ENCODE results near the gene PIP5K1B.
"Not testable (repeated sequence)": the region's sequence is repeated elsewhere in the genome, so short reads cannot be mapped to it uniquely, and the experiment has no call there.

PIP5K1B gene

GRCh38 chr9:68986949-68987348, 281.9 kb downstream of the PIP5K1B start:
- DNase-seq (ENCODE audit: low read depth in 3 of 3): not testable (repeated sequence)

DNA sequence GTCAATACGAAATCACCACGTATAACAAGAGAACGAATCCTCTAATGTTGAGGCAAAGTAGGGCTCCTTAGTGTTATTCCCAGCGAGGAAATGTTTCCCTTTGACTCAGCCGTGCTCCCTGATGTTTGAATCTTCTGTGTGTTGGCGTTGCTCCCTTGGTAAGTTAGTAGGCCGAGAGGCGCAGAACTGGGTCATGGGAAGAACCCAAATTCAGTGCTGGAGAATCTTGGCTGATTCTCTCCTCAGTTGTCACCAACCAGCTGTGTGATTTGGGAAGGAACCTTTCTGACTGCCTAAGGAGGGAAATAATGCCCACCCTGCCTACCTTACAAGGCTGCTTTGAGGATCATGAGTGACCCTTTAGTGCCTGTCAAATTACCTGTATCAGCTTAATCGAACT, 286.4 kb downstream of the PIP5K1B start:
- no peak for DNase-seq (ENCODE audit: low read depth in 3 of 3)

GRCh38 chr9:68995776-68996175, 290.7 kb downstream of the PIP5K1B start:
- DNase-seq (ENCODE audit: low read depth in 3 of 3): no peak

- no peak for DNase-seq (ENCODE audit: low read depth in 3 of 3)
Observed at GRCh38 chr9:68996462-68996861, 291.4 kb downstream of the PIP5K1B start.

DNA sequence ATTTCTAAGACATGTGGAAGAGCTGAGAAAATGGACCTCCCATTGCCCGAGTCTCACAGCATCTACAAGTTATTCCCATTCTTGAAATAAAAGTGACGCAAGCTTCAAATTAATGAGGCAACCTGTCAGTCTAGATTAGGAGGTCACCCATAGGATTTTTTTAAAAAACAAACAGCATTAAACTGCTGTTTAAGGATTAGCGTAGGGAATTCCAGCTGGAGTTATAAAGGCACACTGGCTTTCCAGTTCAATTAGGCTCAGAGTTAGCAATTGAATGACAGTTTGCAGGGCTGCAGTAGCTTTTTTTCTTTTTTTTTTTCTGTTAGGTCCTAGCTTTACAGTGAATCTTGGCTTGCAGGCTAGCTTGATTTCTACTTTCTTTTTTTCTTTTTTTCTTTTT, 292.6 kb downstream of the PIP5K1B start:
- DNase-seq (ENCODE audit: low read depth in 3 of 3): no peak

GRCh38 chr9:68998385-68998784, 293.3 kb downstream of the PIP5K1B start:
- no peak for DNase-seq (ENCODE audit: low read depth in 3 of 3)

- no peak for DNase-seq (ENCODE audit: low read depth in 3 of 3)
Observed at GRCh38 chr9:68998812-68999211, 293.8 kb downstream of the PIP5K1B start.

GRCh38 chr9:68999393-69000105, 294.5 kb downstream of the PIP5K1B start:
- peak; percentile 36 to 51 (median 42) for DNase-seq (ENCODE audit: low read depth in 3 of 3)

DNA sequence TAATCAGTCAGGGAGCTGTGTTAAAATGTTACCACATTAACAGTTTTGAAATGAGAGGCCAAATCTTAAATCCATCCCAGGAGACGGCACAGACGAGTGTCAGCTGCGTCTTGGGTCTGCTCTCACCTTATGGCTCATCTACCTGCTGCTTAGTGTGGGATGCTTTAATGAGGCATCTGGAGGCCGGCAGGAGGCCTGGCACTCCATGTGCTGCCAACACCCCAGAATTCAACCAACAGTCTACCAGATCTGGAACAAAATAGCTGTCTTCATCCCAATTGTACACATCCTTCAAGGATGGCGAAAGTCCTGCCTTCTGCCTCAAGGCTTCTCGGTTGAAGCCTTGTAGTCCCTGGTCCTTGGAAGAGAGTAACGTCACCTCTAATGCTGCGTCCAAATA, 296.9 kb downstream of the PIP5K1B start:
- no peak for DNase-seq (ENCODE audit: low read depth in 3 of 3)

DNA sequence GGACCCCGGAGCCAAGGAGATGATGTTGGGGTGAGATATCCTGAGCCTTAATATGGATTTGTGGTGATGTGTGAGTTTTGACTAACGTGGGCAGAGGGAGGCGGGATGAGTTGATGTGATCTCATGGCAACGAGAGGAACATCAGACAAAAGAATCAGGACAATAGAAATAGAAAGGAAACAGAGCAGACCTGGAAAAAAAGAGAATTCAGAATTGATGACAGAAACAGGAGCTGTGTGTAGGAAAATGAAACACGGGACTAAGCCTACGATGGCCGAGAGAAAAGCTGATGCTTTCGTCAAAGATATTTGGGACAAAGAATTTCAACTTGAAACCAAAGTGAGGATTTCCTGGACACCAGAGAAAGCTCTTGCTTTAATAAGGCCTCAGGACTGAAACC, 298.0 kb downstream of the PIP5K1B start:
- no peak for DNase-seq (ENCODE audit: low read depth in 3 of 3)

- no peak for DNase-seq (ENCODE audit: low read depth in 3 of 3)
Observed at GRCh38 chr9:69004836-69005235, 299.8 kb downstream of the PIP5K1B start.

DNA sequence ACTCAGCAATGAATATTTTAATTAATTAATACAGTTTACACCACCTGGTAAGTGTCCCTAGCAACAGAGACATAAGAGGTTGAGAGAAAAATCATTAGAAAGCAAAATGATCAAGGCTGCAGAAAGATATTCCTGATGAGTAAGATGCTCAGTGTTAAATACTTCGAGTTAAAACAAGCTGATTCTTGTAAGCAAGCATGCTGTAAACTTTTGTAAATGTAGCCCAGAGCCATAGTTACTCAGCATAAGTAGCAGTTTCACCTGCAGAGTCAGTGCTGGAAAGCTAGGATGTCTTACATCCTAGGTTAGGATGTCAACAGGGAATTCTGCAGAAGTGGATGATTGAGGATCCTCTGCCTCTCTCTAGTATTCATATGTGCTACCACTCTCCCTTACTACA, 304.7 kb downstream of the PIP5K1B start:
- DNase-seq (ENCODE audit: low read depth in 3 of 3): no peak

- peak in 1 of 3 experiments; percentile 3 for DNase-seq (ENCODE audit: low read depth in 3 of 3)
Observed at GRCh38 chr9:69012696-69013381, 307.8 kb downstream of the PIP5K1B start.

GRCh38 chr9:69013382-69013727, 308.3 kb downstream of the PIP5K1B start:
- DNase-seq (ENCODE audit: low read depth in 3 of 3): no peak

GRCh38 chr9:69014013-69014412, 309.0 kb downstream of the PIP5K1B start, which contains the start of gene PRKACG:
Gene PRKACG, minus strand, starts transcription at chr9:69014113. Its CDS starts 21 bp downstream, at chr9:69014092.
- DNase-seq (ENCODE audit: low read depth in 3 of 3): no peak

DNA sequence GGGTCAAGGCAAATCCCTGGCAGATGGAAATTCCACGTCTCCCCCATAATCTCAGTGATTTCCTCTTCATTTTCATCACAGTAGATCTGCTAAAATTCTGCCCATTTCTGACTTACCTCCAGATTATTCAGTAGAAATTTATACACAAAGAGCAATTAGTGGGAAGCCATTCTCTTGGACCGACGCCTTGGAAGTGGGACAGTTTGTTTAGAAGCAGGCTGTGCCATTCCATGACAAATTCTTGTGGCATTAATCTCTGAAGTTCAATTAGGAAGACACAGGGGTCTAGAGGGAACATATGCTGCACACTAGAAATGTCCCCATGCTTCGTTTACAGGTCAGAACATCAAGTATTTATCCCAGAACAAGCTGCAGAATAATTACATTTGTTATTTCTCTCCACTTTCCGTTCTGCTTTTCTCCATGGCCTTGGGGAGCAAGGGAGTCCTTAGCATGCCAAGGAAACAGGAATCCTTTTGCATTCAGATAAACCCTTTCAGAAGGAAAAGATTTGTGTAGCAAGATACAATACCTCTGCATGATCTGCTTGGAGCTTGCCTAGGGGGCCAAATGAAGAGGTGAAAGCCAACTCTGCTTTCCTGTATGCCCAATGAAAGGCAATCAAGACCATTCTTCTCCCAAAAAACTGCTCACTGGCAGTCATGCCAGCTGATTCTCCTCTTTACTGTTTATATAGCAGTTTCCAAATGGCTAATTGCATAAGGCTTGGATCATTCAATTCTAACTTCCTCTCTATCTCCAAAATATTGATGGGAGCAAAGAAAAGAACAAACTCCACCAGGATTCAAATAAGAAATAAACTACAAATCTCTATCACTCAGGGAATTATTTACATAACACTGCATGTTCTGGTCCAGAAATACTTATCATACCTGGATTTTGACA, 311.4 kb downstream of the PIP5K1B start:
- DNase-seq (ENCODE audit: low read depth in 3 of 3): no peak

DNA sequence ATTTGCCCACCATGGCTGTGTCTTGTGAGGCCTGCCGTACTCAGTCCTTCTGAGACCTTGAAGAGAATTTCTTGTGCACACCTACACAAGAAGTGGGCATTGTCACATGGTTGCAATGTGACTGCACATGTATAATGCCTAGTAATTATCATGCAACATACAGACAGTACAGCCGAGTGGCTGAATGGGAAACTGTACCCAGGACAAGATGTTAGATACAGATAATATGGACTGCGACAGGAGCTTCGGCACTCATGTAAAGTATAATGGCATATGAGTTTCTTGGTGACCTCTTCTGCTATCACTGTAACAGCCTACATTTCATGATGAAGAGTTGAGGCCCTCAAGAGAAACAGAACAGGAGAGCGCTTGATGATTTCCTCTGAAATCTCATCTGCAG, 313.7 kb downstream of the PIP5K1B start:
- DNase-seq (ENCODE audit: low read depth in 3 of 3): no peak

- peak in 1 of 3 experiments; percentile 6 for DNase-seq (ENCODE audit: low read depth in 3 of 3)
Observed at GRCh38 chr9:69019808-69020207, 314.8 kb downstream of the PIP5K1B start.

DNA sequence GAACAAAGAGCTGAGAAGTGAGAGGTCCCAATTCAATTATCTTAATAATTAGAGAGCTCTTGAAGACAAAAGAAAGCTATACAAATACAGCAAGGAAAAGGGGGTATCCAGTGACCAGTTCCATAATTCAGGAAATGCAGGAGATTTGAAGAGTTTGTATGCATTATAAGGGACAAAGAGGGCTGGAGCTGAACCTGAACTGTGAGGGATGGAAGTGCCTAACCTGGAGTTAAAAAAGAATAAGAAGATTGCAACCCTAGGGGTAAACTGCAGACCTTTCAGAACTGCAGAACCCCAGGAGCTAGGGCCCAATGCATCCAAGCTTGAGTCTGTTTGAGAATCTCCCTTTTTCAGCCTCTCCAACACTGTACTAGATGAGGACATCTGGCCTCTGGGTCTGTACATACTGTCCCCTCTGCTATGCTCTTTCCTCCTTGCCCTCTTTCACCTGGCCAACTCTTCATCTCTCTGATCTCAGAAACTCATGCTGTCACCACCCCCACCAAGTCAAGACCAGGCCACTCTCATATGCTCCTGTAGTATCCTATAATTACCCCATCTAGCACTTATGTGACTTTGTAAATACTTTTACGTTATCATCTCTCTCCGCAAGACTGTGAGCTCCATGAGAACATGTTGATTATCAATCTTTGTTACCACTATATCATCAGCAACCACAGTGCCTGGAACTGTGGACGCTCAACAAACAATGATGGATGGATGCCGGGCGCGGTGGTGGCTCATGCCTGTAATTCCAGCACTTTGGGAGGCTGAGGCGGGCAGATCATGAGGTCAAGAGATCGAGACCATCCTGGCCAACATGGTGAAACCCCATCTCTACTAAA, 315.5 kb downstream of the PIP5K1B start:
- DNase-seq (ENCODE audit: low read depth in 3 of 3): no peak

- DNase-seq (ENCODE audit: low read depth in 3 of 3): no peak
Observed at GRCh38 chr9:69023650-69024049, 318.6 kb downstream of the PIP5K1B start.

- DNase-seq (ENCODE audit: low read depth in 3 of 3): peak in 1 of 3 experiments; percentile 19
Observed at GRCh38 chr9:69027355-69028097, 322.5 kb downstream of the PIP5K1B start.
